HG03469 (cell line): ENCODE measurements around the gene PLGRKT.
"Not testable (repeated sequence)": the region's sequence is repeated elsewhere in the genome, so short reads cannot be mapped to it uniquely, and the experiment has no call there.

Experiments used
- ATAC-seq: cut with Tn5 transposase; IDR thresholded peaks from one replicate; pipeline ENCODE4 v1.9.1; 2021; ENCODE audit warnings: mild to moderate bottlenecking, moderate library complexity, moderate number of reproducible peaks; ENCODE audit not compliant: unreplicated experiment

PLGRKT gene

DNA sequence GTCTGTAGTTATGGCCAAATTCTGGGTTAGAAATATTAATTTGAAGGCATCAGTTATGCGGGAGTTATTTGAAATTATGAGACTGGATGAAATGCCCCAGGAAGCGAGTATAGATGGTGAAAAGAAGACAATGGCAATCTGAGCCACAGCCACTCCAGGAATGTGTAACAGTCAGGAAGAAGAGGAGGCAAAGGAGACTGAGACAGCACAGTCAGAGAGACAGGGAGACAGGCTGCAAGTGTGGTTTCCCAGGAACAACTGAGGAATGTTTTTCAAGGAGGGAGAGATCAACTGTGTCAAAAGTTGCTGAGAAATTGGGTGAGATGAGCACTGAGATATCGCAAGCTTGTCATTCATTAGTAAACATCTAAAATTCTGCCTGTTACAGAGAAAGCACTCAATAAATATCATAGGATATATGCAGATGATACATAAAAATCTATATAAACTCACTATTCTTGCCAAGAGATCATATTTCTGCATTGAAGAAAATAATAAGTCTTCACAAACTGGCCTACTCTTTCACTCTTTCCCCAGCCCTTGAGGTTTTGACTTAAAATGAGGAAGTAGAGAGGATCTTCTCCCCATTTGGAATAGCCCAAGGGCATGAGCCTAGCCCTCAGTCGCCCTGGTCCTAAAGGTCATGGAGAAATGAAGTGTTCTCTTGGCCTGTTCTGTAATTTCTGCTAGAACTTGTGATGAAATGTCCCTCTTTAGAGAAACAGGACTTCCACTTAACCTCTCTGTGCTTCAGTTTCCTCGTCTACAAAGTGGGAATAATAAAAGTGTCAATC lies 49.5 kb downstream of the PLGRKT start:
- no peak for ATAC-seq

DNA sequence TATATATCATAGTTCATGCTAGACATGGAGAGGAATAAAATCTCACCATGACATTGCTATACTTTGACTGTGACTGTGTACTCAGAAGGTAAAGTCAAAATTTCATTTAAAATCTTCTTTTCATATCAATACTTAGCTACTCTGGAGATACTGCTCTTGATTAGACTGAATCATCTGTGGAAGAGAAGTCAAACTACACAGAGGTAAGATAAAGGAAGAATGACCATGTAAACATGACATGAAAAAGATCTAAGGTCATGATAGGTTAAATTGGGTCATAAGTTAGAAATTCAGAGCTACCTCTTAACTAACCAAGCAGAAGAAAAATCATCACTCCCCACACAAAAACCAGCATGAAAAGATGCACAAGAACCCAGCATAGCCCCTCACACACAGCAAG lies 53.3 kb downstream of the PLGRKT start:
- no peak for ATAC-seq

DNA sequence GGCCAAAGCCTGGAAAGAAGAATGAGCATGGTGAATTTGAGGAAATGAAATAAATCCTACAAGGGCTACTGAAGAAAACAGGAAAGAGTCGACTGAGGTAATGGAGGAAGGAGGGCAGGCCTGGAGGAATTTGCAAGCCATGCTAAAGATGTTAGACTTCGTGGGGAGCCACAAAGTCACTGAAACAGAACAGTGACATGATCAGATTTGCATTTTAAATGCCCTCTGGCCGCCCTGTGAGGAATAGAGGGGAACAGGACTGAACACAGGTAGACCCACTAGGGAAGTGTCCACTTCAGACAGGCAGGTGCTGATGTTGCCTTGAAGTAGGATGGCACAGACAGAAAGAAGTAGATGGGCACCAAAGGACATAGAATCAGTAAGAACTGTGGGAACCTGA lies 55.2 kb downstream of the PLGRKT start:
- no peak for ATAC-seq

DNA sequence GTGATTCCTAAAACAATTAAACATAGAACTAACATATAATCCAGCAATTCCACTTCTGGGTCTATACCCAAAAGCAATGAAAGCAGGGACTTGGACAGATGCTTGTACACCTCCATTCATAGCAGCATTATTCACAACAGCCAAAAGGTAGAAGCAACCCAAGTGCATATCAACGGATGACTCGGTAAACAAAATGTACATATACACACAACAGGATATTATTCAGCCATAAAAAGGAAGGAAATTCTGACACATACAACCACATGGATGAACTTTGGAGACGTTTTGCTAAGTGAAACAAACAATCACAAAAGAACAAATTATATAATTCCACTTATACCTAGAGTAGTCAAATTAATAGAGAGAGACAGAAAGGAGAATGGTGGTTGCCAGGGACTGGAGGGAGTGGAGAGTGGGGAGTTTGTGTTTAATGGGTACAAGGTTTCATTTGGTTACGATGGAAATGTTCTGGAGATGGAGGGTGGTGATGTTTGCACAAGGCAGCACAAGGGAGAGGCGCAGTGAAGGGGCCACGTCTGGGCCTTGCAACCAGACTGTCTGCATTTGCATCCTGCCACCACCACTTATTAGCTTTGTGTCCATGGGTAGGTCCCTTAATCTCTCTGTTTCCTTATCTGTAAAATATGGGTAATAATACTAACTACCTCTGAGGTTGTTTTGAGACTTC lies 61.8 kb downstream of the PLGRKT start:
- no peak for ATAC-seq

DNA sequence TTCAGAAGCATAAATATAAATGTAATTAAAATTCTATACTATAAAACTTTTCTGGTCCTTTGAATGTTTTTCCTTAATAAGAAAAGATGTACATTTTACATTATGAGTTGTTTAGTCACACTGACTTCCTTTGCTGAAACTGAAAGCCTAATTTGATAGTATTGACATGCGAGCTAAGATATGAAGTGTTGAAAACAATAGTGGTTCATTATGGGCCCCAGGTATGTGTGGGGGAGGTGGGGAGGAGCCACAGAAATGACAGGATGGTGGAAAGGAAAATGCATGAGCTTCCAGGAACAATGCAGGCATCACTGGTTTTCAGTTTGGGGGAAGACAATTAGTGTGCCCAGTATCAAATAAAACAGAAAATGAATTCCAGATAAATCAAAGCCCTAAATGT lies 62.6 kb downstream of the PLGRKT start:
- no peak for ATAC-seq

DNA sequence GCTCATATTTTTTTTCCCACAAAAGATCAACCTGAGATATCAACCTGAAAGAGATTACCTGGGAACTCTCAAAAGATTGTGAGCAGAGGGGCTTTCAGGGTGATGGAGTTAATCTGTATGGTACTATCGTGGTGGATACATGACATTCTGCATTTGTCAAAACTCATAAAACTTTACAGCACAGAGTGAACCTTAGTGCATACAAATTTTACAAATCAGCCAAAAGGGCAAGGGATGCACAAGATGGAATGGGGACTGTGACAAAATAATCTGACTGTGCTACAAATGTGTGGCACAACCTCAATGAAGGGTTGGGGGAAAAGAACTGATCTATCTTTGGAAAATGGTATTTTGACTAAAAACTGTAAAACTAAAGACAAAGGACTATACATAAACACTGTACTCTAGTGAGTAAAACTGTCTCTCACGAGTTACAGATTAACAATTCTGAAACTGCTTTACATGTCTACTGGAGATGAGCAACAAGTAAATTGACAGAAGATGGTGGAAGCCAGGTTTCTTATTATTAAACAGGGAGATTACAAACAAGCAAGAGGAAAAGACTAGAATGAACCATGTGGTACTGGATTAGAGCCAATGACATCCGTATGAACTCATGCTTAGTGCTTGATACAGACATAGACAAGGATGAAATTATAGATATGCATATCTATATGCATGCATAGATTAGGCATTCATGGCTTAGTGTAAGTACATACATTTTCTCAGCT lies 73.3 kb downstream of the PLGRKT start:
- peak; percentile 90 for ATAC-seq

DNA sequence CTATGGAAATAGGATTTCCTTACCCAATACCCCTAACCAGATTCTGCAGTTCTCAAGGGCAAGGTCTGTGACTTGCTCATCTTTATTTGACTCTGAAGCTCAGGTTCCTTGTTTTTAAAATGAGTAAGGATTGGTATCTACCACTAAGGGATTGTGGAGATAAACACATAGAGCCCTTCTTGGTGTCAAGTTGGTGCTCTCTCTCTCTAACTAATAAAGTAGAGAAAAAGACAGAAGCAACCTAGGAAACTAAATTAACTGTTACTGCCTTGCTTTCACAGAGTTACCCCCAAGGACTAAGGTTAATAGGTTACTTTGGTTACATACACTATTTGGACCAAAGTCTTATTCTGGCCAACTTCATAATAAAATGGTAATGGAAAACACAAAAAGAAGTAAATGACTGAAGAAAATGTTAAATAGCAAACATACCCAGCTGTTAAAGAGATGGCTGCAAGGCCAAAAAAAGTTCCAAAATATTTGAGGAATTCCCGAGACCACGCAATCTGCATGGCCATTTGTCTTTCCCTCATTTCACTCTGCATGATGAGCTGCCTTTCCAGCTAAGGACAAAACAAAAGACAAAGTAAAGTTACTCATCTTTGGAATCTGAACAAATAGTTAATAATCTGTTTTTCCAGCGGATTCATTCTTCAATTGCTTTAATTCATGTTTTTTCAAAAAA lies 76.3 kb downstream of the PLGRKT start:
- no peak for ATAC-seq

DNA sequence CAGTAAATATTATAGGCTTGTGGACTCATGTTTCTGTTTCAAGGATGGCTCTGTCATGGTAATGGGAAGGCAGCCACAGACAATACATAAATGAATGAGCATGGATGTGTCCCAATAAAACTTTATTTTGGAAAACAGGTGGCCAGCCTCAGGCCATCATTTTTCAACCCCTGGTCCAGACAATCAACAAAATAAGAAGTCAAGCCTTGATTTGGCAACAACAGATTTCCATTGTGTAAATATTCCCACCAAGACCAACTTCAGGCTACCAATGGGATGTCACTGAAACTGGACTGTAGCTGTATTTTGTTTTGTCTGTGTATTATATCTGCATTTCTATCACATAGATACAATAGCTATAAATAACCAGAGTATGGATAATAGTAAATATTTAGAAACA lies 77.4 kb downstream of the PLGRKT start:
- no peak for ATAC-seq

DNA sequence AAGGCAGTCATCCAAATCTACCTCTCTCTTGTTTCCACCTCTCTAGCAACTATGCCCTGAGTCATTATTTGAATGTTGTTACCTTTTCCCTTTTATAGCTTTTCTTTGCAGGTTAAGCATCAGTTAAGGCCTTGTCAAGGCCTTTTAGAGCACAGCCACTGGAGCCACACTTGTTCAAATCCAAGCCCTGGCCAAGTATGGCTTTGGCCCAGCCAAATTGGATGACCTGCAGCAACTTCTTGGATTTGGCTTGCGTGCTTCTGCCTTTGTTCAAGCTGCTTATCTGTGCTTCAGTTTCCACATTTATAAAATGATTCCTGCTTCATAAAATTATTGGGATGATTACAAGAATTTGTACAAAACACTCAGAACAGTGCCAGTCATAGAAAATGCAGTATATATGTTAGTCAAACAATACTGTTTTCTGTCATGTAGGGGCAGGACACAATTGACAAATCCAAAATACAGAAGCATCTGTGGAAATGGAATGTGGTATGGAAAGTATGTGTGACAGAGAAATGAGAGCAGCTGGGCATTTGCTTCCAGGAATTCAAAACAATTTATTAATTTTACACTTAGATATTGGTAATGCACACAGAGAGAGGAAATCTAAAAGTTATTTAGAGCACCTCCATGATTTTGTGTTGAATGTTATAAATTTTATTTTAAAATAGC lies 80.2 kb downstream of the PLGRKT start:
- ATAC-seq: no peak

DNA sequence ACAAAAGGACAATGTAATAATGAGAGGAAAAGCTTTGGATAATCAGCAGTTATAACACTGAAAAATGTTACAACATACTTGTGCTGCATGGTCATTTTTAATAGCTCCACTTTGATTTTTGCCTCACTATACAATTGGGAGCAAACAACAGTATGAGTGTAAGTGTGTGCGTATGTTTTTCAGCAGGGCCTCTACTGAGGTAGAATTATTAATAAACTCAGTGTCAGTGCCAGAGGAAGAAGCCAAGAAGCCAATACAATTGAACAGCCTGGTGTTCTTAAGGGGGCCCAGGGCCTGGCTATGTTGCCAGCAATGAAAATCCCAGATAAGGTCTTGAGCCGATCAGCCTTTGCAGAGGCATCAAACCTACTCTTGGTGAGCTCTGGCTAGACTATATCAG lies 81.9 kb downstream of the PLGRKT start:
- no peak for ATAC-seq

DNA sequence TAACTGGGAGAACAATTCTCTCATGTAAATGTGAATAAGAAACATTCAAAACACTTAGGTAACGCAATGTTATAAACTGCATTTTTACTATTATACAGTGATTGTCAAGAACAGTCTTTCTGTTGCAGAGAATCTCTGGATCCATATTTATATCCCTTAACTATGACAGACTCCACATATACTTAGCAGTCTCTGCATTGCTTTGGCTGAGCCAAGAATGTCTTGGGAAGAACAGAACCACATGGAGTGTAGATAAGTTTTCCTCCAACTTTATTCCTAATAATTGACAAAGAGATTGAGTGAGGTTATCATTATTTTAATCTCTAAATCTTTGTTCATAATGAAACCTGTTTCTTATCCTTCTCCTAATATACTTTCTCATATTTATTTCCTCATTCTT lies 82.5 kb downstream of the PLGRKT start:
- ATAC-seq: no peak

DNA sequence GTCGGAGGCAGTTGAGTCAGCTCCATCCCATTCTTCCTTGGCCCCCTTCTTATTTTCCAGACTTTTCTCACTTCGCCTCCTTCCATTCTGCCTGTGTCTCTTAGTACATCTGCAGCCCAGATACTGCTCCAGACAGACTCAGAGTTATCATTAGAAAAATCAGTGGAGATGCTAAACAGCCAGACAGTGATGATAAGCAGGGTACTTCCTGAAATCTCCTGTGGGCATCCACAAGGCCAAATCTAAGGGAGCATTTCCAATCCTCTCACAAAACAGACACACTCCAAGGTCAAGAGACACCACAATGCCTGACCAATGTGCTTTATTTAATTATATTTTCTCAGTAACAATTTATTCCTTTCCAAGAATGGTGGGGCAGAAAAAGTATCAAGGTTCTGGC lies 83.5 kb downstream of the PLGRKT start:
- no peak for ATAC-seq

DNA sequence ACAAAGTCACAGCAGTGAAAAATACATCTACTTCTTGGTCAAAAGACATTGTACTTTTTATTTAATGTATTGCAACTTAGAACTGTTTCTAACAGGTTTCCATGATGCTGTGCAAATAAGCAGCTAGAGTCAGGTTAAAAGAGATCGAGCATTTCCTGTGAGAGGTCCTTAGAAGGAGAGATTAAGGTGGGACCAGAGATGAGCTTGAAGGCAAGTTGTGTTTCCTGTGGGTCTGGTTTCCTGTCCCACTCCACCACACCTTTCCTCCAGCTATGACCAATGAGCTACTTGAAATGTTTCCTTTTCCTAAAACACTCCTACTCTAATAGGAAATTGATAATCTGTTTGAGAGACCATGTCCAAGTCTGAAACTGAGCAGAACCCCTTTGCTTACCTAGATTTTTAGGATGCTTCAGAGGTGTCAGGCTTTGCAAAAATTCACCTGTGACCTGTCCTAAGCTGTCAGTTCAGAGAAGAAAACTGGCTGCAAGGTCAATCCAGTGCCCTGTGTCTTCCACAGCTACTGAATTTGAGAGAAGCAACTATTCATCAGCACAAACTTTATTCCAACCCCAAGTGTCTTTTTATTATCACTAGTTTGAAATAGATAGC lies 85.0 kb downstream of the PLGRKT start:
- no peak for ATAC-seq

DNA sequence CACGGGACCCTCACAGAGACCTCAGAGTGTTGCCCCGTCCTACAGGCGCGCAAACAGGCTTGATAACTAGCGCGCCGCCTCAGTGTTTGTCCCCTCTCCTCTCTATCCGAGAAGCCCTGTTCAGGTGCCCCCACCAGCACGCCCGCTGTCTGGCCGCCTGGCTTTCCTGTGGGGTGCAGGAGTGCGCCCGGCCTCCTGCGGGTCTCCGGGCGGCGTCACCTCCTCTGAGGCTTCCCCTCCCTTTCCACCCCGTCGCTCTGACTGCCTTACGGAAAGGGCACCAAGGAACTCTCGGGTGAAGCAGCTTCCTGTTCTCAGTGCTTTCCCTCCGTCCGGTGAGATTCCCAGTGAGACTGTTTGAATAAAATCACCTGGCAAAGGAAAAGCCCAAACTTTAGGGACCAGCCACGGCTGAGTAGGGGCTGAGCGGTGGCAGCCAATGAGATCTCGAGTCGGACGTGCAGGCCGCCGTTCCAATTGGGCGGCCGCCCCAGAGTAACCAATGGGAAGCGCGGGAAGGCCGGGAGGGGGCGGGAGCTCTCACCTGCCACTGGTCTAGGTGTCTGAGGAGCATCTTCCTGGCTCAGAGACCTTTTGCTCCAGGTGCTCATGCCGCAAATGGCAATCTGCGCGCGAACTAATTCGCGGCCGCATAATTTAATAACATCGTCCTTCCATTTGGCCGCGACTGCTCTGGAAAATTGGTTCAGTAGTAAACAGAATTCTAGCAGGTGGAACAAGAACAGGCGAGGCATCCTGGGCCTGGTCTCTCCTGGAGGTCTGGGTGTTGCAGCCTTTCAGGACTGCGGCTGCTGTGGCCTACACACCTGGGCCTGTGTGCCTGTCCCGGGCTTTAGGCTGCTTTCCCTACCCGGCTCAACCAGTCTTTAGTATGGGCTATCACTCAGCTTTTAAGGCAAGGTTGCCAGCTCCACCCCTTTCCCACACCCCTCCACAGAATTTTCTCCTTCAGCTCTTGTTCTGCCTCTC lies 98.4 kb downstream of the PLGRKT start, which contains the start of gene RLN1:
Gene RLN1, minus strand, starts transcription at position 885 of the 990 bp plus-strand sequence. Its CDS starts 130 bp downstream, at position 755.
- peak; percentile 96 for ATAC-seq

DNA sequence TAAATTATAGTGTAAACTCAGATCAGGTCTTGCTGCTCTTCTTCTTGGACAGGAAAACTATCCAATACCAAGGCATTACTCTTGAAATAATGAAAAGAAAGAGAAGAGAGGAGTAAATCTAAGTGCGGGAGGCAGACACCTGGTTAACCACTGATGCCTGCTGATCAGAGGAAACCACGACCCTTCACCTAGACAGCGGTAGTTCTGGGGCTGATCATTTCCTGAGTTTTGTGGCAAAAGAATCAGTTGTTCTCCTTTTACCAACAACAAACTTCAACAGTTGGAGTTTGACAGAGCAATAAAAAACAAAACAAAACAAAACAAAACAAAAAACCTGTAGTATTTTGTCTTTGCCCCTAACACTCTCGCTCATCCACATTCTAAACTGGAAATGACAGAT lies 101.0 kb downstream of the PLGRKT start:
- no peak for ATAC-seq

DNA sequence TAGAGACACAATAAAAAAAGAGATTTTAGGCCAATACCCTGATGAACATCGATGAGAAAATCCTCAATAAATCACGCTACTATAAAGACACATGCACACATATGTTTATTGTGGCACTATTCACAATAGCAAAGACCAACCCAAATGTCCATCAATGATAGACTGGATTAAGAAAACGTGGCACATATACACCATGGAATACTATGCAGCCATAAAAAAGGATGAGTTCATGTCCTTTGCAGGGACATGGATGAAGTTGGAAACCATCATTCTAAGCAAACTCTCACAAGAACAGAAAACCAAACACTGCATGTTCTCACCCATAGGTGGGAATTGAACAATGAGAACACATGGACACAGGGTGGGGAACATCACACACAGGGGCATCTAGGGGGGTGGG lies 106.4 kb downstream of the PLGRKT start:
- ATAC-seq: not testable (repeated sequence)

DNA sequence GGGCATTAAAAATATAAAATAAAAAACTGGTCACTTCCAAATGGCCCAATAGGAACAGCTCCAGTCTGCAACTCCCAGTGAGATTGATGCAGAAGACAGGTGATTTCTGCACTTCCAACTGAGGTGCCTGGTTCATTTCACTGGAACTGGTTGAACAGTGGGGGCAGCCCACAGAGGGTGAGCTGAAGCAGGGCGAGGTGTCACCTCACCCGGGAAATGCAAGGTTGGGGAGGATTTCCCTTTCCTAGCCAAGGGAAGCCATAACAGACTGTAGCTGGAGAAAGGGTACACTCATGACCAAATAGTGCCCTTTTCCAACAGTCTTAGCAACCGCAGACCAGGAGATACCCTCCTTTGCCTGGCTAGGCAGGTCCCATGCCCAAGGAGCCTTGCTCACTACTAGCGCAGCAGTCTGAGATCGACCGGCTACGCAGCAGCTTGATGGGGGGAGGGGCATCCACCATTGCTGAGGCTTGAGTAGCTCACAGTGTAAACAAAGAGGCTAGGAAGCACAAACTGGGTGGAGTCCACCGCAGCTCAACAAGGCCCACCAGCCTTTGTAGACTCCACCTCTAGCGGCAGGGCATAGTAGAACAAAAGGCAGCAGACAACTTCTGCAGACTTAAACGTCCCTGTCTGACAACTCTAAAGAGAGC lies 110.7 kb downstream of the PLGRKT start:
- ATAC-seq: no peak

DNA sequence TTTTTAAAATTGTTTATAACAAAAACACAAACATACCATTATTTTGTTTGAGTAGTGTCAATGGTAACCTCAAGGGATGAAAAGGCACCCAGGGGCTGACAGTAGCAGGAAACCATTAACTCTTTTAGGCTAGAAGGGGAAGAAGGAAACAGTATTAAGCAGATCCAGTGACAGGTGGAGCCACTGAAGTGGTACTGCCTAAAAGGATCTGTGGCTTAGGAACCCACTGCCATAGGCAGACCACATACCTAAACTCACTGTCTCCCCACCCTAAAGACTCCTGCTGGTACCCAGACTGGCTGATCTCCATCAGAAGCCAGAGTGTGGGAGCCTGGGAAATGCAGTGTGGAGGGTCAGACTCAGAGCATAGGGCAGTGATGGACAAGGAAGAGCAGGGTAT lies 111.5 kb downstream of the PLGRKT start:
- ATAC-seq: no peak
